PC-3 (cell line): ENCODE measurements around the gene HLF. TPM values are rescaled to one million over a fixed set of nuclear protein-coding genes. Genes with fewer than 3 reads are reported as not detected.

Source experiments
- ATAC-seq: fragments of 200-7000 bp; cut with Tn5 transposase; 2 replicates; pipeline ENCODE4 v1.9.1; 2020; ENCODE audit warnings: mild to moderate bottlenecking, moderate library complexity
- BruUV-seq: library from RNA; stranded (reverse); fragments of 400-500 nt; replicated peaks from 2 replicates; lab custom pipeline; 2021; lab: Mats Ljungman, UMichigan
- CTCF ChIA-PET: fragments of 300-600 bp; sonication (Branson Sonifier 250); formaldehyde crosslinking; loops from one replicate; lab custom pipeline; 2022; ENCODE audit warnings: antibody characterized with exemption; lab: Charles Lee
- POLR2A ChIA-PET: fragments of 300-600 bp; sonication (Branson Sonifier 250); formaldehyde crosslinking; loops from one replicate; lab custom pipeline; 2022; ENCODE audit warnings: antibody characterized with exemption; ENCODE audit not compliant: unreplicated experiment; lab: Charles Lee
- DNase-seq: peaks from one replicate; pipeline ENCODE4 v3.0.0-alpha.2; 2015
- H2AFZ ChIP-seq: fragments of 300-600 bp; sonication (generic); 2 replicates; pipeline ENCODE4 v1.6.0; 2016; ENCODE audit warnings: antibody characterized with exemption, low read length
- H3F3A ChIP-seq: fragments of 300-600 bp; sonication (generic); one replicate; pipeline ENCODE4 v1.6.0; 2017; ENCODE audit warnings: antibody characterized with exemption, low read length, control low read depth, mild to moderate bottlenecking; ENCODE audit not compliant: unreplicated experiment
- H3K27ac ChIP-seq: fragments of 300-600 bp; sonication (generic); 2 replicates; pipeline ENCODE4 v1.5.1; 2016; ENCODE audit warnings: mild to moderate bottlenecking, low read length
- H3K27me3 ChIP-seq: fragments of 300-600 bp; sonication (generic); 2 replicates; pipeline ENCODE4 v1.6.1; 2016; ENCODE audit warnings: low read length, mixed read lengths
- H3K36me3 ChIP-seq: fragments of 300-600 bp; sonication (generic); 2 replicates; pipeline ENCODE4 v1.6.1; 2016; ENCODE audit warnings: low read depth, mixed run types, low read length, mixed read lengths
- H3K4me1 ChIP-seq: fragments of 300-600 bp; sonication (generic); 2 replicates; pipeline ENCODE4 v1.5.1; 2016; ENCODE audit warnings: low read length; ENCODE audit not compliant: insufficient read depth
- H3K4me2 ChIP-seq: fragments of 300-600 bp; sonication (generic); 2 replicates; pipeline ENCODE4 v1.6.0; 2016; ENCODE audit warnings: low read length
- H3K4me3 ChIP-seq: fragments of 300-600 bp; sonication (generic); 2 replicates; pipeline ENCODE4 v1.5.1; 2016; ENCODE audit warnings: mild to moderate bottlenecking, low read length, mixed read lengths
- H3K79me2 ChIP-seq: fragments of 300-600 bp; sonication (generic); 2 replicates; pipeline ENCODE4 v1.6.1; 2017; ENCODE audit warnings: low read length, mixed read lengths
- H3K9ac ChIP-seq: fragments of 300-600 bp; sonication (generic); 2 replicates; pipeline ENCODE4 v1.6.0; 2016; ENCODE audit warnings: mild to moderate bottlenecking, low read length
- H3K9me2 ChIP-seq: fragments of 300-600 bp; sonication (generic); replicated peaks from 2 replicates; pipeline ENCODE4 v1.6.1; 2016; ENCODE audit warnings: mixed run types, low read length, mixed read lengths
- H3K9me3 ChIP-seq: fragments of 300-600 bp; sonication (generic); 2 replicates; pipeline ENCODE4 v1.6.1; 2016; ENCODE audit warnings: low read length, mixed read lengths
- H4K20me1 ChIP-seq: fragments of 300-600 bp; sonication (generic); 2 replicates; pipeline ENCODE4 v1.6.1; 2016; ENCODE audit warnings: low read length, mixed read lengths
- CTCF ChIP-seq: fragments of 300-600 bp; sonication (generic); conservative IDR thresholded peaks from 2 replicates; pipeline ENCODE4 v1.5.1; 2017; ENCODE audit warnings: antibody characterized with exemption, low read depth, mild to moderate bottlenecking, low read length
- EZH2 ChIP-seq: fragments of 300-600 bp; sonication (generic); IDR thresholded peaks from one replicate; pipeline ENCODE4 v1.6.1; 2017; ENCODE audit warnings: antibody characterized with exemption, mild to moderate bottlenecking, low read length; ENCODE audit not compliant: unreplicated experiment
- EZH2phosphoT487 ChIP-seq: fragments of 300-600 bp; sonication (generic); IDR thresholded peaks from 2 replicates; pipeline ENCODE4 v1.6.1; 2018; ENCODE audit warnings: mild to moderate bottlenecking, antibody characterized with exemption, low read length, borderline replicate concordance
- intact Hi-C: fragments of 100-400 bp; cut with micrococcal nuclease; formaldehyde crosslinking; loops from 2 replicates; pipeline ENCODE4 v1.9.0; 2023
- total RNA-seq: library from RNA; depleted of rRNA; stranded (reverse); fragments of >200 nt; gene quantifications from 2 replicates; pipeline ENCODE4 v1.2.3, GENCODE V29; 2014

HLF gene
- total RNA-seq, 1 experiment from 2014 or later: 0.66 TPM

GRCh38 chr17:55343900-55344513 is 79.2 kb downstream of the HLF start:
- H3F3A ChIP-seq: no peaks in the 10 kb centered on the region
- no peak overlapping the region for H3K27ac ChIP-seq
- no peaks in the 10 kb centered on the region for H3K79me2 ChIP-seq
- no peaks in the 10 kb centered on the region for H4K20me1 ChIP-seq
- peaks cover 16% of the 10 kb centered on the region for H3K27me3 ChIP-seq
- CTCF ChIA-PET: no interaction called here
- intact Hi-C loops: loop anchor here (10.0 kb wide), 1 partner anchor 439 kb away; the partner anchor contains the start of gene TOM1L1
- H3K4me2 ChIP-seq: no peak overlapping the region
- H3K4me3 ChIP-seq: no peak overlapping the region
- H3K9ac ChIP-seq: no peak overlapping the region
- no peaks in the 10 kb centered on the region for H3K9me3 ChIP-seq
- no peaks in the 10 kb centered on the region for H3K4me1 ChIP-seq
- ATAC-seq (no peak), DNase-seq (no peak)
- no peaks in the 10 kb centered on the region for H3K36me3 ChIP-seq
- TF ChIP-seq EZH2 (no peak), CTCF (no peak), EZH2phosphoT487 (no peak)
- H2AFZ ChIP-seq: no peak overlapping the region
- BruUV-seq: no TSS peak
- POLR2A ChIA-PET: no interaction called here
- no peaks in the 10 kb centered on the region for H3K9me2 ChIP-seq

GRCh38 chr17:55344514-55344997 is 79.8 kb downstream of the HLF start:
- no peak overlapping the region for H3K4me2 ChIP-seq
- intact Hi-C loops: loop anchor here (10.0 kb wide), 1 partner anchor 440 kb away; the partner anchor contains the start of gene TOM1L1
- no peaks in the 10 kb centered on the region for H3K4me1 ChIP-seq
- H3K9me2 ChIP-seq: no peaks in the 10 kb centered on the region
- no peak overlapping the region for H3K9ac ChIP-seq
- no peak overlapping the region for H3K4me3 ChIP-seq
- TF ChIP-seq EZH2: no peak
- no peak for TF ChIP-seq EZH2phosphoT487
- no peak for TF ChIP-seq CTCF
- H3F3A ChIP-seq: no peaks in the 10 kb centered on the region
- H3K36me3 ChIP-seq: no peaks in the 10 kb centered on the region
- H3K79me2 ChIP-seq: no peaks in the 10 kb centered on the region
- ChIA-PET CTCF (no interaction called here), POLR2A (no interaction called here)
- H2AFZ ChIP-seq: no peak overlapping the region
- no peaks in the 10 kb centered on the region for H4K20me1 ChIP-seq
- BruUV-seq: no TSS peak
- no peak for ATAC-seq
- H3K9me3 ChIP-seq: no peaks in the 10 kb centered on the region
- no peak for DNase-seq
- H3K27me3 ChIP-seq: peaks cover 13% of the 10 kb centered on the region
- H3K27ac ChIP-seq: no peak overlapping the region

- ChIA-PET CTCF (no interaction called here), POLR2A (no interaction called here)
- DNase-seq: no peak
- H3K4me2 ChIP-seq: no peak overlapping the region
- H2AFZ ChIP-seq: no peak overlapping the region
- H3K79me2 ChIP-seq: no peaks in the 10 kb centered on the region
- peaks cover 7% of the 10 kb centered on the region for H3K27me3 ChIP-seq
- H3K9me2 ChIP-seq: no peaks in the 10 kb centered on the region
- H3K36me3 ChIP-seq: no peaks in the 10 kb centered on the region
- no peak overlapping the region for H3K9ac ChIP-seq
- no peak overlapping the region for H3K4me3 ChIP-seq
- no peaks in the 10 kb centered on the region for H3F3A ChIP-seq
- TF ChIP-seq EZH2: no peak
- no peaks in the 10 kb centered on the region for H3K9me3 ChIP-seq
- no peak overlapping the region for H3K27ac ChIP-seq
- H3K4me1 ChIP-seq: no peaks in the 10 kb centered on the region
- no peaks in the 10 kb centered on the region for H4K20me1 ChIP-seq
- no peak for ATAC-seq
- intact Hi-C loops: loop anchor here (5.0 to 10.0 kb wide), 2 partner anchors 48 to 440 kb away; partner anchors contain the start of gene TOM1L1
- BruUV-seq: no TSS peak
Observed at GRCh38 chr17:55345132-55345531, 80.4 kb downstream of the HLF start.
